Measurements from ENCODE around the gene FDCSP. TPM values are rescaled to one million over a fixed set of nuclear protein-coding genes. Genes with fewer than 3 reads are reported as not detected.
"Not testable (repeated sequence)": the region's sequence is repeated elsewhere in the genome, so short reads cannot be mapped to it uniquely, and the experiment has no call there.

The FDCSP gene
- total RNA-seq, 1 donor, result not detected

DNA sequence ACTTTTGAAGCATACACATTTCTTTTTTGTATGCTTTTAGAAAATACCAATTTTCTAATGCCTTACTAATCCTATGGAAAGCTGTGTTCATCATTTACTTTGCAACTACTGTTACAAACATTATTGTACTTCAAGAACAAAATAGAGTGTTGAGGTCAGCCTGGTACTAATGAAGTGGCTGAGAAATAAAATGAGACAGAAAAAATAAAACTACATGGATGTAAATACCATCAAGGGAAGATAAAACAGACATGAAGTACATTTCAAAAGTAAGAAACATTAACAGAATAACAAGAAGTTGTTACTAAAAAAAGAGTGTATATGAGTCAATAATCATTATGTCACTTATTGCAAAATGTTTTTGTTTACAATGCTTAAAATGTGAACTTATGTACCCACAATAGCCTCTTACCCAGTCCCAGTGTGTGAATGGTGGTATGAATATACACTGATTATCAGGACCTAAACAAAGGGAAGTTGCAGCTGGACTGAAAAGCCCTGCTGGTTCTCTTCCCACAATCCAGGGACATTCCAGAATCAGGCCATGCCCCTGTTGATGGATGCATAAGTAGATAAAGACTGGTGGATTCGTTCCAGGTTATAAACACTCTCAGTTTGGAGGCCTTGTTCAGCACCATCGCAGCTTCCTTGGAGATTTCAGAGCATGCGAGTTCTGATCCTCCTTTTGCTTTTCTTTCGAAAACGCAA lies 14.1 kb downstream of the FDCSP start:
- H3K36me3 ChIP-seq (ENCODE audit: insufficient read depth, low read length), result no peaks in the 10 kb centered on the region
- TF ChIP-seq, protein P1, sequence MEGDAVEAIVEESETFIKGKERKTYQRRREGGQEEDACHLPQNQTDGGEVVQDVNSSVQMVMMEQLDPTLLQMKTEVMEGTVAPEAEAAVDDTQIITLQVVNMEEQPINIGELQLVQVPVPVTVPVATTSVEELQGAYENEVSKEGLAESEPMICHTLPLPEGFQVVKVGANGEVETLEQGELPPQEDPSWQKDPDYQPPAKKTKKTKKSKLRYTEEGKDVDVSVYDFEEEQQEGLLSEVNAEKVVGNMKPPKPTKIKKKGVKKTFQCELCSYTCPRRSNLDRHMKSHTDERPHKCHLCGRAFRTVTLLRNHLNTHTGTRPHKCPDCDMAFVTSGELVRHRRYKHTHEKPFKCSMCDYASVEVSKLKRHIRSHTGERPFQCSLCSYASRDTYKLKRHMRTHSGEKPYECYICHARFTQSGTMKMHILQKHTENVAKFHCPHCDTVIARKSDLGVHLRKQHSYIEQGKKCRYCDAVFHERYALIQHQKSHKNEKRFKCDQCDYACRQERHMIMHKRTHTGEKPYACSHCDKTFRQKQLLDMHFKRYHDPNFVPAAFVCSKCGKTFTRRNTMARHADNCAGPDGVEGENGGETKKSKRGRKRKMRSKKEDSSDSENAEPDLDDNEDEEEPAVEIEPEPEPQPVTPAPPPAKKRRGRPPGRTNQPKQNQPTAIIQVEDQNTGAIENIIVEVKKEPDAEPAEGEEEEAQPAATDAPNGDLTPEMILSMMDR (IDR thresholded peaks at IDR 0.05; ENCODE audit: extremely low read depth, low read depth, low read length), result no peak
- no peak overlapping the region for H3K4me3 ChIP-seq (ENCODE audit: insufficient read depth, low read length)
- no peaks in the 10 kb centered on the region for H3K79me2 ChIP-seq (ENCODE audit: insufficient read depth, low read length)
- no peak overlapping the region for H3K4me2 ChIP-seq (ENCODE audit: insufficient read depth, low read length)
- no peaks in the 10 kb centered on the region for H3K9me3 ChIP-seq (ENCODE audit: low read depth, low read length)
- no peak overlapping the region for H3K27ac ChIP-seq (ENCODE audit: low read depth, low read length)
- no peaks in the 10 kb centered on the region for H3K27me3 ChIP-seq (ENCODE audit: insufficient read depth, low read length)
- H4K20me1 ChIP-seq (ENCODE audit: insufficient read depth, low read length), result no peaks in the 10 kb centered on the region
- H2AFZ ChIP-seq (ENCODE audit: low read length), result no peak overlapping the region
- no peak for DNase-seq (ENCODE audit: insufficient read length, low spot score, missing footprints)
- H3K4me1 ChIP-seq (ENCODE audit: insufficient read depth, low read length), result no peaks in the 10 kb centered on the region

DNA sequence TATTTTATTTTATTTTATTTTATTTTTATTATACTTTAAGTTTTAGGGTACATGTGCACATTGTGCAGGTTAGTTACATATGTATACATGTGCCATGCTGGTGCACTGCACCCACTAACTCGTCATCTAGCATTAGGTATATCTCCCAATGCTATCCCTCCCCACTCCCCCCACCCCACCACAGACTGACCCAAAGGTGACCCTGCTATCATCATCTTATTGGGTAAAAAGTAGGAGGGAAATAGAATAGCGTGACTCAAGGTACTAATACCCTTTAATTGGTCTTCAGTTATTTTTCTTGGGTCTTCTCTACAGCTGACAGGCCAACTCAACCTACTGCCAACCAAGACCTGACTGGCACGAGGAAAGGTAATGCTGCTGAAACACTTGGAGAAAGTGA lies 16.4 kb downstream of the FDCSP start, which contains the start of gene CSN3:
Gene CSN3 (plus strand): TSS at position 301 of the 400 bp plus-strand sequence. CDS start 2,223 bp downstream, outside the sequence.
- not testable (repeated sequence) for DNase-seq (ENCODE audit: insufficient read length, low spot score, missing footprints); H3K4me1 ChIP-seq (ENCODE audit: insufficient read depth, low read length); H3K4me3 ChIP-seq (ENCODE audit: insufficient read depth, low read length); H2AFZ ChIP-seq (ENCODE audit: low read length); H3K9me3 ChIP-seq (ENCODE audit: low read depth, low read length); H4K20me1 ChIP-seq (ENCODE audit: insufficient read depth, low read length); H3K27me3 ChIP-seq (ENCODE audit: insufficient read depth, low read length); H3K4me2 ChIP-seq (ENCODE audit: insufficient read depth, low read length); H3K36me3 ChIP-seq (ENCODE audit: insufficient read depth, low read length); H3K79me2 ChIP-seq (ENCODE audit: insufficient read depth, low read length); H3K27ac ChIP-seq (ENCODE audit: low read depth, low read length)

DNA sequence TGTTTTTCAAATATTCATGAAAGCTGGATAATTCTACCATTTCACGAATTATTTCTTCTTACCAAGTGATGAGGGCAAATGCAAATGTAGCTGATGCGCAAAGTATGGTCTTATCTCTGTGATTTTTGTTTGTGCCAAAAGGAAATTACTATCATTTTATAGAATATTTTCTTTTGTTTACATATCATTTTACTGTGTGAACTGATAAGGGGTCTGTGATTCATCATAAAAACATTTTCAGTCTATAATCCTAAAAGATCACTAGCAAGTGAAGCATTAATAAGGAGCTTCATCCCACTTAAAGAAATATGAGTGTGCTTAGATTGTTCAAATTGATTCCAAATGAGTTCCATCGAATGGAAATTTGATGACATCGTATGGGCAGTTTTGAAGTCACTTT lies 17.2 kb downstream of the FDCSP start:
- no peak overlapping the region for H3K4me2 ChIP-seq (ENCODE audit: insufficient read depth, low read length)
- H3K4me3 ChIP-seq (ENCODE audit: insufficient read depth, low read length), result no peak overlapping the region
- DNase-seq (ENCODE audit: insufficient read length, low spot score, missing footprints), result no peak
- no peaks in the 10 kb centered on the region for H3K36me3 ChIP-seq (ENCODE audit: insufficient read depth, low read length)
- H3K27ac ChIP-seq (ENCODE audit: low read depth, low read length), result no peak overlapping the region
- no peaks in the 10 kb centered on the region for H3K4me1 ChIP-seq (ENCODE audit: insufficient read depth, low read length)
- TF ChIP-seq, protein P1 (IDR thresholded peaks at IDR 0.05; ENCODE audit: extremely low read depth, low read depth, low read length), result no peak
- H4K20me1 ChIP-seq (ENCODE audit: insufficient read depth, low read length), result no peaks in the 10 kb centered on the region
- no peak overlapping the region for H2AFZ ChIP-seq (ENCODE audit: low read length)
- H3K27me3 ChIP-seq (ENCODE audit: insufficient read depth, low read length), result no peaks in the 10 kb centered on the region
- H3K9me3 ChIP-seq (ENCODE audit: low read depth, low read length), result no peaks in the 10 kb centered on the region
- H3K79me2 ChIP-seq (ENCODE audit: insufficient read depth, low read length), result no peaks in the 10 kb centered on the region

DNA sequence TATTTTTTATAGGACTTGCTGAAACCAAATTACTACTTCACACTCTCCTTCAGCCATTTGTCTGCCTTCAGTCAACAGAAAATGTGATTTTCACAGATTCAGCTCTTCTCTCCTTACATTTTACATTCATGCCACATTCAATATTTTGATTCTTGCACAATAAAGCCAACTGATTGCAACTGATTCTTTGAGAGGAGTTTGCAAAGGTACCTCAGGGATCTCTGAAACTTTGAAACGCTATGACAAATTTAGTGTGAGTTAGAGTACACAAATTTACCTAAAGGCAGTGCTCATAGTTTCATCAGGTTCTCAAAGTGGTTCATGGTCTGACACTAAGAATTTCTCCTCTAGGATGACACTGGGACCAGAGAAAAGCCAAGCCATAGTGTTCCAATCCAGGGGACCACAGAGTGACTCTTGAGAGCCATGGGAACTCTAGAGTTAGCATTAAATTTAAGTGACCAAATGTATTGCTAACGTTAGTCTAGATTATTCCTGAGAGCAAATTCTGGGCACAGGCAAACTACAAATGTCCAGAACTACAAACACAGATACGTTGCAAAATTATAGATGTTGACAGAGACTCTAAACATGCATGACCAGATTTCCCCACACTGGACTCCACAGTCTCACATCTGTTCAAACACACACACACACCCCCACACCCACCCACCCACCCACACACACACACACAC lies 25.5 kb downstream of the FDCSP start:
- TF ChIP-seq, protein P1 (IDR thresholded peaks at IDR 0.05; ENCODE audit: extremely low read depth, low read depth, low read length), result no peak
- Histone ChIP-seq H4K20me1 (ENCODE audit: insufficient read depth, low read length) (no peaks in the 10 kb centered on the region), H3K36me3 (ENCODE audit: insufficient read depth, low read length) (no peaks in the 10 kb centered on the region), H3K4me1 (ENCODE audit: insufficient read depth, low read length) (no peaks in the 10 kb centered on the region), H3K27me3 (ENCODE audit: insufficient read depth, low read length) (no peaks in the 10 kb centered on the region), H3K9me3 (ENCODE audit: low read depth, low read length) (no peaks in the 10 kb centered on the region), H2AFZ (ENCODE audit: low read length) (no peak overlapping the region), H3K79me2 (ENCODE audit: insufficient read depth, low read length) (no peaks in the 10 kb centered on the region), H3K4me2 (ENCODE audit: insufficient read depth, low read length) (no peak overlapping the region), H3K27ac (ENCODE audit: low read depth, low read length) (no peak overlapping the region), H3K4me3 (ENCODE audit: insufficient read depth, low read length) (no peak overlapping the region)
- DNase-seq (ENCODE audit: insufficient read length, low spot score, missing footprints), result no peak

All from osteoblast (primary cell).